ENCODE data around the gene NECAP2.

NECAP2 gene

GRCh38 chr1:16440470-16441281 lies at the start of gene NECAP2:
Gene NECAP2, plus strand, starts transcription at chr1:16440724. Its CDS starts 38 bp downstream, at chr1:16440762.
- peak; percentile 92 to 94 for DNase-seq (ENCODE audit: low read depth in 2 of 2, low spot score in 1 of 2)

GRCh38 chr1:16391411-16391810 lies 49.1 kb upstream of the NECAP2 start:
- no peak for DNase-seq (ENCODE audit: low read depth in 2 of 2, low spot score in 1 of 2)

- DNase-seq (ENCODE audit: low read depth in 2 of 2, low spot score in 1 of 2): no peak
Measured at GRCh38 chr1:16392740-16393569, 47.6 kb upstream of the NECAP2 start.

GRCh38 chr1:16393570-16394521 lies 46.7 kb upstream of the NECAP2 start:
- DNase-seq (ENCODE audit: low read depth in 2 of 2, low spot score in 1 of 2): no peak

- DNase-seq (ENCODE audit: low read depth in 2 of 2, low spot score in 1 of 2): no peak
Measured at GRCh38 chr1:16394977-16395376, 45.5 kb upstream of the NECAP2 start.

- no peak for DNase-seq (ENCODE audit: low read depth in 2 of 2, low spot score in 1 of 2)
Measured at GRCh38 chr1:16396591-16396990, 43.9 kb upstream of the NECAP2 start.

- no peak for DNase-seq (ENCODE audit: low read depth in 2 of 2, low spot score in 1 of 2)
Measured at GRCh38 chr1:16397120-16397519, 43.4 kb upstream of the NECAP2 start.

GRCh38 chr1:16398371-16398953 lies 42.1 kb upstream of the NECAP2 start:
- DNase-seq (ENCODE audit: low read depth in 2 of 2, low spot score in 1 of 2): no peak

GRCh38 chr1:16402742-16403141 lies 37.8 kb upstream of the NECAP2 start:
- DNase-seq (ENCODE audit: low read depth in 2 of 2, low spot score in 1 of 2): no peak

- no peak for DNase-seq (ENCODE audit: low read depth in 2 of 2, low spot score in 1 of 2)
Measured at GRCh38 chr1:16405441-16405840, 35.1 kb upstream of the NECAP2 start.

- DNase-seq (ENCODE audit: low read depth in 2 of 2, low spot score in 1 of 2): no peak
Measured at GRCh38 chr1:16406868-16407267, 33.7 kb upstream of the NECAP2 start.

GRCh38 chr1:16409536-16410152 lies 30.9 kb upstream of the NECAP2 start:
- DNase-seq (ENCODE audit: low read depth in 2 of 2, low spot score in 1 of 2): no peak

- DNase-seq (ENCODE audit: low read depth in 2 of 2, low spot score in 1 of 2): no peak
Measured at GRCh38 chr1:16410803-16411202, 29.7 kb upstream of the NECAP2 start.

GRCh38 chr1:16413191-16413590 lies 27.3 kb upstream of the NECAP2 start:
- no peak for DNase-seq (ENCODE audit: low read depth in 2 of 2, low spot score in 1 of 2)

- no peak for DNase-seq (ENCODE audit: low read depth in 2 of 2, low spot score in 1 of 2)
Measured at GRCh38 chr1:16418823-16419425, 21.6 kb upstream of the NECAP2 start.

- DNase-seq (ENCODE audit: low read depth in 2 of 2, low spot score in 1 of 2): peak in 1 of 2 donors; percentile 7
Measured at GRCh38 chr1:16420424-16421118, 20.0 kb upstream of the NECAP2 start.

GRCh38 chr1:16421201-16421600 lies 19.3 kb upstream of the NECAP2 start:
- no peak for DNase-seq (ENCODE audit: low read depth in 2 of 2, low spot score in 1 of 2)

- DNase-seq (ENCODE audit: low read depth in 2 of 2, low spot score in 1 of 2): no peak
Measured at GRCh38 chr1:16422041-16422440, 18.5 kb upstream of the NECAP2 start.
